ENCODE measurements around the gene BNC1.

The BNC1 gene

DNA sequence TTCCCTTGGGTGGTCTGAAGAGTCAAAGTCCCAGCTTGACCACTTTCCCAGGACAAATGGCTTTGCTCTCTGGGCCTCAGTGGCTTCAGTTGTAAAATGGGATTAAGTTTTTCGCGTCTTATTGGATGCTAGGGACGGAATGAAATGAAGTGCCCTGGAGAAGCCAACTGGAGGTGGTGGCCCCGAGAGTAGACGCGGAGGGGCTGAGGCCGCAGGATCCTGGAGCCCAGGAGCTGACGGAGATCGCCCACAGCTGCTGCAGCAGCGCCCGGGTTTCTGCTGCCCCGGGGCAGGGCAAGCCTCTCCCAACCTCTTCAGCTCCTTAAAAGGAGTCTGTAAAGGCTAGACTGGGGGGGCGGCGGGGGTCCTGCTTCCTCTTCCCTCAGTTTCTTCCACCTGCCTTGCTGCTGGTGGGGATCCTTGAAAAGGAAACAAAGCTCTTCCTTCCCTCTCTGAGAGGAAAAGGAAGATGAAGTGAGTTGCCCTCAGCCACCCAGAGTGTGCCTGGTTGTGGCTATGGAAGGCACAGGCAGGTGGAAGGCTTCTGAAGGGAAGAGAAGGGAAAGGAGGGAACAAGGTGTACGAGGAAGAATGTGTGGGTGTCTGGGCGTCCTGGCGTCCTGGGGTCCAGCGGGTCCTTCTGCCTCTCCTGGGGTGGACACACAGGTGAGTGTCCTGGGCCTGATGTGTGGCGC is 967 bp upstream of the BNC1 start:
- no peak for DNase-seq (ENCODE audit: low read depth)
- no peak overlapping the region for H3K4me3 ChIP-seq (ENCODE audit: low read length)
- TF ChIP-seq, protein P1, sequence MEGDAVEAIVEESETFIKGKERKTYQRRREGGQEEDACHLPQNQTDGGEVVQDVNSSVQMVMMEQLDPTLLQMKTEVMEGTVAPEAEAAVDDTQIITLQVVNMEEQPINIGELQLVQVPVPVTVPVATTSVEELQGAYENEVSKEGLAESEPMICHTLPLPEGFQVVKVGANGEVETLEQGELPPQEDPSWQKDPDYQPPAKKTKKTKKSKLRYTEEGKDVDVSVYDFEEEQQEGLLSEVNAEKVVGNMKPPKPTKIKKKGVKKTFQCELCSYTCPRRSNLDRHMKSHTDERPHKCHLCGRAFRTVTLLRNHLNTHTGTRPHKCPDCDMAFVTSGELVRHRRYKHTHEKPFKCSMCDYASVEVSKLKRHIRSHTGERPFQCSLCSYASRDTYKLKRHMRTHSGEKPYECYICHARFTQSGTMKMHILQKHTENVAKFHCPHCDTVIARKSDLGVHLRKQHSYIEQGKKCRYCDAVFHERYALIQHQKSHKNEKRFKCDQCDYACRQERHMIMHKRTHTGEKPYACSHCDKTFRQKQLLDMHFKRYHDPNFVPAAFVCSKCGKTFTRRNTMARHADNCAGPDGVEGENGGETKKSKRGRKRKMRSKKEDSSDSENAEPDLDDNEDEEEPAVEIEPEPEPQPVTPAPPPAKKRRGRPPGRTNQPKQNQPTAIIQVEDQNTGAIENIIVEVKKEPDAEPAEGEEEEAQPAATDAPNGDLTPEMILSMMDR (conservative IDR thresholded peaks at IDR 0.05; ENCODE audit: low read depth, low read length) = no peak

DNA sequence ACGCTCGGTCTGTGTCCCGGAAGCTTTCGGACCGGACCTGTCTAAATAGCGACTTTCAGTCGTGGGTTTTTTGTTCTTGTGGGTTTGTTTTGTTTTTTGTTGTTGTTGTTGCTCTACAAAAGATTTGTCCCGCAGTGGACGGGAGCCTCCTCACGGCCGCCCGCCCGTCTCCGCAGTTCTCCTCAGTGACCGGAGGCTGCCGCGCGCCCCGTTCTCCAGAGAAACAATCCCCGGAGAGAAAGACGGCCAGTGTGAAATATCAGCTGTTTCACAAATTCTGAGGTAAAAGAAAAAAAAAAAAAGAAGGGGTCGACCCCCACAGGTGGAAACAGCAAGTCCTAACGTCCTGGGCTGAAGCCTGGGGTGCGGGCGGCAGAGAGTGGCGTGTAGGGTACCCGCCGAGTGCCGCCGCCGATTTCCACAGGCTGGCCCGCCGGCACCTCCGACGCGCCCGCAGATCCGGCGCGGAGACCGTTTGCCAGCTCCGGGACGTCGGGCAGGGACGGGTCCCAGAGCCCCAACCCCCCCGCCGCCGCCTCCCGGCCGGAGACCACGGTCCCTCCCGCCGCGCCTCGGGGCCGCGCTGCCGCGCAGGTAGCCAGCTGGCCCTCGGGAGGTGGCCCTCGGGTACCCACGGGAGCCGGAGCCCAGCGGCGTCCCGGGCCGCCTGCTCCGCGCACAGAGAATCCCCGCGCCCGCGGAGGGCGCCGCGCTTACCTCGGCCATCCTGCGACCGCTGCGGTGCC is 478 bp downstream of the BNC1 start:
- peak overlapping the region; percentile 90 for H3K4me3 ChIP-seq (ENCODE audit: low read length)
- TF ChIP-seq, protein P1 (conservative IDR thresholded peaks at IDR 0.05; ENCODE audit: low read depth, low read length) = no peak
- no peak for DNase-seq (ENCODE audit: low read depth)

DNA sequence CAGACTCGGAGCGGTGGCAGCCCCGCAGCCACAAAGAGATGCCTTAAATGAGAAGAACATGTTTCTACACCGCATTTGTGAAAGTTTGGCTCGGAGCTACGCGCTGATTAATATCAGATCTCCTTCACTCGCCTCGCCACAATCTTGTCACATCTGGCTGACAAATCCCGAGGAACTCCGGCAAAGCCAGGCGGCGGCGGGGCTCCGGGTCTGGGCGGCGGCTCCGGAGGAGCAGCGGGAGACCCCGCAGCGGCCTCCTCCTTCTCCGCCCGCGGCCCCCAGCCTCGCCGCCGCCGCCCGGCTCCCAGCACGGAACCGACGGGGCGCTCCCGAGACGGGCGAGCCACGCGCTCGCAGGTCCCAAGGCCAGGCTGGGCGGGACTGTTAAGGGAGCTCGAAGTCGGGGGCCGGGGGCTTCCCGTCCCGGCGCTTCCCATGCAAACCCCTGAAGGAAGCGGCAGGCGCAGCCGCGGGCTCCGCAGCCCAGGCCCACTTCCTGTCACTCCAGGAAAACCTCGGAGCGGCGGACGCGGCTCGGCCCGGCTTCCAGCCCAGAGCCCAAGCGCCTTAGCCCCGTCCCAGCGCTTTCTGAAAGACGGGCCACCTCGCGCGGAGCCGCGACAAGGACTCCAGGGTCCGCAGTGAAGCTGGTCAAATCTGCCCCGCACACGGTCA is 1.2 kb downstream of the BNC1 start:
- peak overlapping the region; percentile 90 for H3K4me3 ChIP-seq (ENCODE audit: low read length)
- TF ChIP-seq, protein P1 (conservative IDR thresholded peaks at IDR 0.05; ENCODE audit: low read depth, low read length) = no peak
- DNase-seq (ENCODE audit: low read depth) = no peak

DNA sequence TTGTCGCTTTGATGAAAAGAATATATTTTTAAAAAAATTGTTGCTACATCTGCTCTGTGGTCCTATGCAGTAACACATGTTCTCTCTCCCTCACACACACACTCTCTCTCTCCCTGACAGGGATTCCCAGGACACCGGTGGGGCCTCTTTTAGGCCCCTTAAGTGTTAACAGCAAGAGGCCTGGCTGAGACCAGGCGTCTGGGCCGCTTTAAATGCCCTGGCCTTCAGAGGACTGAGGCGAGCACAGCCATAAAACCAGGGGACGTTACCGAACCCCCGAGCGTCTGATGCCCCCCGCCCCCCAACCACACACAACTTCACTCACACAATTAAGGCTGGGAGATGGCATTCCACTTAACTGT is 1.7 kb downstream of the BNC1 start:
- peak overlapping the region; percentile 90 for H3K4me3 ChIP-seq (ENCODE audit: low read length)
- TF ChIP-seq, protein P1 (conservative IDR thresholded peaks at IDR 0.05; ENCODE audit: low read depth, low read length) = no peak
- DNase-seq (ENCODE audit: low read depth) = no peak

DNA sequence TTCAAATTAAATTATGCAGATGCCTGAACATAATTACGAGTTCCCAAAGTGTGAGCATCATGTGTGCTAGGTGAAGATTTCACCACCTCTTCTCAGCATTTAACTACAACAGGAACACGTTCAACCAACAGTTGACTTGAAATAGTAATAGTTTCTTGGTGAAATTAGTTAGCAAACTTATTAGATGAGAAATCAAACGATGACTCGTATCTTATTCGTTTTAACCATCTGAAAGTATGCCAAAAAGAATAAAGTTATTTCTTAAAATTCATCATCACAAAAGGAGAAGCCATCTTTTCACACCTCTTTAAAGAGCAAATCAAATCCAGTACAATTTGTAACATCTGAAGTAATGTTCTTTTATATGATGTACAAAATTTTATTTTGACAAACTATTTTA is 2.3 kb downstream of the BNC1 start:
- H3K4me3 ChIP-seq (ENCODE audit: low read length) = peak overlapping the region; percentile 90
- DNase-seq (ENCODE audit: low read depth) = no peak
- TF ChIP-seq, protein P1 (conservative IDR thresholded peaks at IDR 0.05; ENCODE audit: low read depth, low read length) = no peak

DNA sequence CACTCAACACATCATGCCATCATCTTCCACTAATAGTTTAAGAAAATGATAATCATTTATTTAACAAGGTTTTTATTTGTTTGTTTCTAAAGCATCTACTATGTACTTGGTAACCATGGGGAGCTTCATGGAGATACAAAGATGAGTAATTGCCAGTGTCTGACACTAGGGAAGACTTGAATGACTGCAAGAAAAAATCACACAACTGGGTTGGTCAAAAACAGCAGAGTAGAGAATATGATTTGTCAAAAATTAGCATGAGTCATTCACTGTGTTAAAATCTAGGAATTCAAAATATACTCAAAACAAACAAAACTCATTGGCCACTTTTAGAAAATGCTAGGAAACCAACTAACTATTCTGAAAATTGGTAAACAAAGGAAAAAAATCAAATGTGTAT is 6.3 kb downstream of the BNC1 start:
- TF ChIP-seq, protein P1 (conservative IDR thresholded peaks at IDR 0.05; ENCODE audit: low read depth, low read length) = no peak
- no peak for DNase-seq (ENCODE audit: low read depth)
- H3K4me3 ChIP-seq (ENCODE audit: low read length) = no peak overlapping the region
